ENCODE measurements around the gene CARNS1. TPM values are rescaled to one million over a fixed set of nuclear protein-coding genes. Genes with fewer than 3 reads are reported as not detected.

CARNS1 gene
- total RNA-seq, 1 experiment from 2014 or later = 0.07 TPM

DNA sequence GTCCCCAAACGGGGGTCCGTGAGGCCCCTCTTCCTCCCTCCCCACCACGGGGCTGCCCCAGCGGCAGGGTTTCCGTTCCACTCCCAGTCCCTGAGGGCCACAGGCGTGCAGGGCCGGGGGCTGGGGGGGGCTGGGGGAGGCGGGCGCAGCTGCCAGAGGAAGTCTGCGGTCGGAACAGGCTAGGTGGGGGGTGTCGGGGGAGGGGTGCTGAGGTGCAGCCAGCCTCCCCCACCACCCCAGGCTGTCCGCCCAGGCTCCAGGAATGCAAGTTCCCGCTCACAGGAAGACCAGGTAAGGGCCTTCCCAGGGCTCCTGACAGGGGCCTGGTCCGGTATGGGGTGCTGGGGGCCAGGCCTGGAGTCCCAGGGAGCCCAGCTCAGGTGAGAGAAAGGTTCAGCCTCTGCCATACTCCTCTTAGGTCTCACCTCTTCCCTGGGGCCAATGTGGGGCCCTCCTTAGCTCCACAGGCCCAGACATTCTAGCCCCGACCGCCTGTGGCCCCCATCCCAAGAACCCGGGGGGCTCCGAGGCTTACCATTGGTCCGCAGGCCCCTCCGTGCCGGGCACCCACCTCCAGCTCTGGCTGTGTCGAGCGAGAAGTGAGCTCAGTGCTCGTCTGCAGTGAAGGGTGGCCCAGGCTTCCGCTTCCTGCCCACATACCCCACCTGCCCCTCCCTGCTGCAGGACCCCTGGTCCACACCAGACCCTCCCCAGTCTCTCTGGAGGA, 21.8 kb downstream of the CARNS1 start, which contains the start of gene PTPRCAP:
TSS of gene PTPRCAP (minus strand) at position 601 of the 727 bp plus-strand sequence. CDS start at position 538, 63 bp downstream.
- Mint-ChIP-seq H3K27me3 (ENCODE audit: insufficient read depth, unreplicated experiment) (no peaks in the 10 kb centered on the region), H3K27ac (ENCODE audit: low read depth, unreplicated experiment) (no peak within 1 kb of the TSS), H3K4me3 (ENCODE audit: unreplicated experiment) (no peak within 1 kb of the TSS), H3K4me1 (ENCODE audit: insufficient read depth, unreplicated experiment) (peaks cover 8% of the 10 kb centered on the region), H3K9me3 (ENCODE audit: unreplicated experiment) (no peaks in the 10 kb centered on the region), H3K36me3 (ENCODE audit: insufficient read depth, unreplicated experiment) (peaks cover 46% of the 10 kb centered on the region)
- no peak for DNase-seq (ENCODE audit: unreplicated experiment)
- POLR2A ChIA-PET = interaction anchor here (1.0 to 1.5 kb wide), 3 partner anchors 9 to 36 kb away, joined by 3 to 5 read pairs (median 3); partner anchors contain the start of genes PPP1CA and RPS6KB2
- BruUV-seq (replicated peaks) = no TSS peak
- CTCF ChIA-PET = interaction anchor here (0.7 kb wide), 1 partner anchor 8 kb away, joined by 3 read pairs; no protein-coding TSS in a partner anchor
- intact Hi-C loops (cut with micrococcal nuclease) = no loop called here
- TF ChIP-seq, protein P1, sequence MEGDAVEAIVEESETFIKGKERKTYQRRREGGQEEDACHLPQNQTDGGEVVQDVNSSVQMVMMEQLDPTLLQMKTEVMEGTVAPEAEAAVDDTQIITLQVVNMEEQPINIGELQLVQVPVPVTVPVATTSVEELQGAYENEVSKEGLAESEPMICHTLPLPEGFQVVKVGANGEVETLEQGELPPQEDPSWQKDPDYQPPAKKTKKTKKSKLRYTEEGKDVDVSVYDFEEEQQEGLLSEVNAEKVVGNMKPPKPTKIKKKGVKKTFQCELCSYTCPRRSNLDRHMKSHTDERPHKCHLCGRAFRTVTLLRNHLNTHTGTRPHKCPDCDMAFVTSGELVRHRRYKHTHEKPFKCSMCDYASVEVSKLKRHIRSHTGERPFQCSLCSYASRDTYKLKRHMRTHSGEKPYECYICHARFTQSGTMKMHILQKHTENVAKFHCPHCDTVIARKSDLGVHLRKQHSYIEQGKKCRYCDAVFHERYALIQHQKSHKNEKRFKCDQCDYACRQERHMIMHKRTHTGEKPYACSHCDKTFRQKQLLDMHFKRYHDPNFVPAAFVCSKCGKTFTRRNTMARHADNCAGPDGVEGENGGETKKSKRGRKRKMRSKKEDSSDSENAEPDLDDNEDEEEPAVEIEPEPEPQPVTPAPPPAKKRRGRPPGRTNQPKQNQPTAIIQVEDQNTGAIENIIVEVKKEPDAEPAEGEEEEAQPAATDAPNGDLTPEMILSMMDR (IDR thresholded peaks at IDR 0.05; ENCODE audit: unreplicated experiment) = no peak

DNA sequence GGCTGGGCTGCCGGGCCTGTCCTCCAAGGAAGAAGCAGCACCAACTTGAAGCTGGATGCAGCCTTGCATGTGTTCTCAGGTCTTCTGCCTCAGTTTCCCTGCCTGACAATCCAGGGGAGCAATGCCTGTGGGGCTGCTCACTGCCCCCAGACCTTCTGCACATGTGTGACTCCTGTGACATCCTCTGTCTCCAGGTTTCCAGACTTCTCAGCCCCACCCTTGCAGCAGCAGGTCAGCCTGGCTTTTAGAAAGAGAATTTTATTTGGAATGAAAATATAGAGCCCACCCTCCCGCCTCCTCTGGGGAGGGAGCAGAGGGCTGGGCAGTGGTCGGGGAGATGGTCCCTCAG, 22.3 kb downstream of the CARNS1 start:
- no peak for DNase-seq (ENCODE audit: unreplicated experiment)
- Mint-ChIP-seq H3K4me1 (ENCODE audit: insufficient read depth, unreplicated experiment) (peaks cover 8% of the 10 kb centered on the region), H3K4me3 (ENCODE audit: unreplicated experiment) (no peak overlapping the region), H3K36me3 (ENCODE audit: insufficient read depth, unreplicated experiment) (peaks cover 44% of the 10 kb centered on the region), H3K27me3 (ENCODE audit: insufficient read depth, unreplicated experiment) (no peaks in the 10 kb centered on the region), H3K27ac (ENCODE audit: low read depth, unreplicated experiment) (no peak overlapping the region), H3K9me3 (ENCODE audit: unreplicated experiment) (no peaks in the 10 kb centered on the region)
- intact Hi-C loops (cut with micrococcal nuclease) = no loop called here
- CTCF ChIA-PET = interaction anchor here (0.7 kb wide), 1 partner anchor 9 kb away, joined by 3 read pairs; no protein-coding TSS in a partner anchor
- BruUV-seq (replicated peaks) = no TSS peak
- TF ChIP-seq, protein P1 (IDR thresholded peaks at IDR 0.05; ENCODE audit: unreplicated experiment) = no peak
- POLR2A ChIA-PET = interaction anchor here (0.6 to 1.5 kb wide), 3 partner anchors 9 to 40 kb away, joined by 3 to 5 read pairs (median 3); partner anchors contain the start of genes PPP1CA and RPS6KB2

DNA sequence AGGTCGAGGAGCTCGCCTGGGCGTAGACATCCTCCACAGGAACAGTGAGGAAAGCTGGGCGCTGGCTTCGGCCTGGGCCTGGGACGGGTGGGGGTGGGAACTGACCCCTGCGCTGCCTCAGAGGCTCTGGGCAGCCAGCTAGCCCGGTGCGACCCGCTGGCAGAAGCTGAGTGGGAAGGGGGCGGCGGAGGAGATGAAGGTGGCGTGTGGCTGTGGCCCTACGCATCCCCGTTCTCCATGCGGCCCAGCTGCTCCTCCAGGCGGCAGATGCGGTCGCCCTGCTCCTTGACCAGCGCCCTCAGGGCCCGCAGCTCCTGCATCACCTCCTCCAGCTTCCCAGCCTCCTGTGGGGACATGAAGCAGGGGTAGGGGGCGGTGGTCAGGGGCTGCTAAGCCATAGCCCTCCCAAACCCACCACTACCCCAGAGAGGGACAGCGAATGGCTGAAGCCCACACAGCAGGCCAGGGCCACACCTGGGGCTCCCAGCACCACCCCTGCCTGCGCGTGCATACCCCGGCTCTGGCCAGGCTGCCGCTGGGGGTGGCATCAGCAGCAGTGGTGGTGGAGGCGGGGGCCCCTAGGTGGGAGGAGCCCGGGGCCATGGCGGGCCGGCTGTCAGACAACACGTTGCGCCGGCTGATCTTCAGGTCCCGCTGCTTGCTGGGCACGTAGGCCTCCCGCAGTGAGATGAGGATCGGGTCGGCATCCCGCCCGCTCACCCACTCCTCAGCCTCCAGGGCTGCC, 22.9 kb downstream of the CARNS1 start:
- no peaks in the 10 kb centered on the region for H3K27me3 Mint-ChIP-seq (ENCODE audit: insufficient read depth, unreplicated experiment)
- TF ChIP-seq, protein P1 (IDR thresholded peaks at IDR 0.05; ENCODE audit: unreplicated experiment) = no peak
- no peak overlapping the region for H3K4me3 Mint-ChIP-seq (ENCODE audit: unreplicated experiment)
- peaks cover 8% of the 10 kb centered on the region for H3K4me1 Mint-ChIP-seq (ENCODE audit: insufficient read depth, unreplicated experiment)
- no peak overlapping the region for H3K27ac Mint-ChIP-seq (ENCODE audit: low read depth, unreplicated experiment)
- ChIA-PET POLR2A (interaction anchor here (0.6 to 1.6 kb wide), 7 partner anchors 10 to 39 kb away, joined by 3 to 7 read pairs (median 3); partner anchors contain the start of genes PPP1CA, RPS6KB2 and TMEM134), CTCF (interaction anchor here (1.0 to 1.1 kb wide), 2 partner anchors 30 to 37 kb away, joined by 3 to 4 read pairs; partner anchors contain the start of gene PPP1CA)
- intact Hi-C loops (cut with micrococcal nuclease) = no loop called here
- no peak for DNase-seq (ENCODE audit: unreplicated experiment)
- BruUV-seq (replicated peaks) = TSS peak; percentile 15
- no peaks in the 10 kb centered on the region for H3K9me3 Mint-ChIP-seq (ENCODE audit: unreplicated experiment)
- H3K36me3 Mint-ChIP-seq (ENCODE audit: insufficient read depth, unreplicated experiment) = peaks cover 41% of the 10 kb centered on the region

Data from MCF 10A (cell line).